GM06990 (cell line): ENCODE measurements around the gene TGDS.

Source experiments
- DNase-seq: peaks from one replicate; pipeline ENCODE4 v3.0.0-alpha.2; 2011; ENCODE audit not compliant: insufficient read length; ENCODE audit errors: extremely low read depth
- H3K27me3 ChIP-seq: replicated peaks from 2 replicates; pipeline ENCODE4 v1.6.0; 2011; ENCODE audit warnings: low read length; ENCODE audit not compliant: control insufficient read depth, insufficient read depth
- H3K36me3 ChIP-seq: 2 replicates; pipeline ENCODE4 v1.5.1; 2011; ENCODE audit warnings: low read length; ENCODE audit not compliant: control insufficient read depth, insufficient read depth
- H3K4me3 ChIP-seq: replicated peaks from 2 replicates; pipeline ENCODE4 v1.5.1; 2011; ENCODE audit warnings: low read depth, mild to moderate bottlenecking, control low read depth, low read length
- CTCF ChIP-seq: IDR thresholded peaks from 2 replicates; pipeline ENCODE4 v1.5.1; 2011; ENCODE audit warnings: low read length, control low read depth, mild to moderate bottlenecking, inconsistent platforms; ENCODE audit not compliant: insufficient read depth, poor library complexity, severe bottlenecking

The TGDS gene

GRCh38 chr13:94617389-94618000 lies 21.5 kb upstream of the TGDS start:
- Histone ChIP-seq H3K27me3 (no peaks in the 10 kb centered on the region), H3K4me3 (no peak overlapping the region), H3K36me3 (no peaks in the 10 kb centered on the region; the same call in 1 of the 2 replicates)
- peak; percentile 58 for TF ChIP-seq CTCF
- DNase-seq = no peak

- no peak for TF ChIP-seq CTCF
- peaks cover 1% of the 10 kb centered on the region; the same call in 1 of the 2 replicates for H3K36me3 ChIP-seq
- DNase-seq = no peak
- H3K4me3 ChIP-seq = no peak overlapping the region
- no peaks in the 10 kb centered on the region for H3K27me3 ChIP-seq
Observed at GRCh38 chr13:94613051-94613450, 17.1 kb upstream of the TGDS start.

- peaks cover 1% of the 10 kb centered on the region; the same call in 1 of the 2 replicates for H3K36me3 ChIP-seq
- DNase-seq = no peak
Observed at GRCh38 chr13:94612050-94612449, 16.1 kb upstream of the TGDS start.

GRCh38 chr13:94610475-94610874 lies 14.5 kb upstream of the TGDS start:
- H3K36me3 ChIP-seq = peaks cover 1% of the 10 kb centered on the region; the same call in 1 of the 2 replicates
- no peak for TF ChIP-seq CTCF

More at GRCh38 chr13:94612050-94612449, 16.1 kb upstream of the TGDS start:
- TF ChIP-seq CTCF = no peak
- Histone ChIP-seq H3K27me3 (no peaks in the 10 kb centered on the region), H3K4me3 (no peak overlapping the region)

GRCh38 chr13:94609196-94609595 lies 13.2 kb upstream of the TGDS start:
- H3K4me3 ChIP-seq = no peak overlapping the region
- peaks cover 1% of the 10 kb centered on the region; the same call in 1 of the 2 replicates for H3K36me3 ChIP-seq
- no peak for DNase-seq
- TF ChIP-seq CTCF = no peak
- H3K27me3 ChIP-seq = no peaks in the 10 kb centered on the region

More at GRCh38 chr13:94610475-94610874, 14.5 kb upstream of the TGDS start:
- Histone ChIP-seq H3K4me3 (no peak overlapping the region), H3K27me3 (no peaks in the 10 kb centered on the region)
- DNase-seq = no peak
